Lung (tissue), 12 donors: Measurements from ENCODE around the gene KDM1B. TPM values are rescaled to one million over a fixed set of nuclear protein-coding genes. Genes with fewer than 3 reads are reported as not detected.

ENCODE experiments used
- ATAC-seq: fragments of 200-7000 bp; cut with Tn5 transposase; one replicate; pipeline ENCODE4 v1.9.1; 2020; ENCODE audit warnings: moderate number of reproducible peaks; ENCODE audit not compliant: insufficient read depth, low FRiP score
- DNase-seq, 3 donors: peaks; one replicate each; pipeline ENCODE4 v3.0.0-alpha.2; 2013 to 2017
- H3K27ac ChIP-seq, 2 donors: one replicate each; pipeline ENCODE4 v1.5.1; 2013; ENCODE audit warnings: mild to moderate bottlenecking in 2 of 2, moderate library complexity in 2 of 2, control low read depth in 1 of 2, inconsistent platforms in 1 of 2, low read depth in 1 of 2, low read length in 1 of 2
- H3K27me3 ChIP-seq, 3 donors: one replicate each; pipeline ENCODE4 v1.5.1; 2013; ENCODE audit warnings: low read length in 2 of 3; ENCODE audit not compliant: control insufficient read depth in 3 of 3, insufficient read depth in 3 of 3
- H3K36me3 ChIP-seq, 4 donors: one replicate each; pipeline ENCODE4 v1.5.1; 2013; ENCODE audit warnings: low read length in 4 of 4, mild to moderate bottlenecking in 1 of 4, moderate library complexity in 1 of 4; ENCODE audit not compliant: control insufficient read depth in 4 of 4, insufficient read depth in 4 of 4
- H3K4me1 ChIP-seq, 5 donors: one replicate each; pipeline ENCODE4 v1.5.1; 2013; ENCODE audit warnings: low read length in 5 of 5, mild to moderate bottlenecking in 2 of 5, moderate library complexity in 1 of 5; ENCODE audit not compliant: control insufficient read depth in 5 of 5, insufficient read depth in 5 of 5
- H3K4me3 ChIP-seq: one replicate; pipeline ENCODE4 v1.5.1; 2013; ENCODE audit warnings: mild to moderate bottlenecking, control low read depth, moderate library complexity
- H3K9ac ChIP-seq, 2 donors: one replicate each; pipeline ENCODE4 v1.5.1; 2013; ENCODE audit warnings: low read length in 2 of 2, control low read depth in 1 of 2; ENCODE audit not compliant: insufficient read depth in 1 of 2
- H3K9me3 ChIP-seq, 4 donors: one replicate each; pipeline ENCODE4 v1.5.1; 2013; ENCODE audit warnings: low read length in 3 of 4, mild to moderate bottlenecking in 1 of 4, moderate library complexity in 1 of 4; ENCODE audit not compliant: control insufficient read depth in 4 of 4, insufficient read depth in 3 of 4
- WGBS, 2 donors: extraction: QIAGEN DNeasy Blood & Tissue Kit; methylation state at CpG; one replicate each; pipeline ENCODE4 v1.1.7; 2013; 5-methylcytosine and 5-hydroxymethylcytosine counted together
- polyA plus RNA-seq, 2 donors: library from polyadenylated mRNA; stranded (reverse); fragments of 200-250 nt; gene quantifications; one replicate each; pipeline ENCODE4 v1.2.1, GENCODE V29; 2013
- total RNA-seq, 2 donors: library from RNA; depleted of rRNA in 1 of 2; stranded (reverse); fragments of >200 nt in 1 of 2; gene quantifications; one replicate each; pipeline ENCODE4 v1.2.1, GENCODE V29; 2014 to 2021
- TF ChIP-seq, protein P1 (sequence below): IDR thresholded peaks from 2 replicates; pipeline ENCODE4 v1.5.1; 2012; ENCODE audit warnings: mild to moderate bottlenecking; ENCODE audit errors: control extremely low read depth, extremely low read depth
- donor health status: control.
- donor health status: control.
- donor health status: Bipolar disorder and iron deficiency.
- donor health status: healthy.
- donor health status: DM: yes; HTN: yes; CAD: no.

The KDM1B gene
- total and polyA plus RNA-seq, 4 donors = 4.1 to 26.4 (median 19.6) TPM

DNA sequence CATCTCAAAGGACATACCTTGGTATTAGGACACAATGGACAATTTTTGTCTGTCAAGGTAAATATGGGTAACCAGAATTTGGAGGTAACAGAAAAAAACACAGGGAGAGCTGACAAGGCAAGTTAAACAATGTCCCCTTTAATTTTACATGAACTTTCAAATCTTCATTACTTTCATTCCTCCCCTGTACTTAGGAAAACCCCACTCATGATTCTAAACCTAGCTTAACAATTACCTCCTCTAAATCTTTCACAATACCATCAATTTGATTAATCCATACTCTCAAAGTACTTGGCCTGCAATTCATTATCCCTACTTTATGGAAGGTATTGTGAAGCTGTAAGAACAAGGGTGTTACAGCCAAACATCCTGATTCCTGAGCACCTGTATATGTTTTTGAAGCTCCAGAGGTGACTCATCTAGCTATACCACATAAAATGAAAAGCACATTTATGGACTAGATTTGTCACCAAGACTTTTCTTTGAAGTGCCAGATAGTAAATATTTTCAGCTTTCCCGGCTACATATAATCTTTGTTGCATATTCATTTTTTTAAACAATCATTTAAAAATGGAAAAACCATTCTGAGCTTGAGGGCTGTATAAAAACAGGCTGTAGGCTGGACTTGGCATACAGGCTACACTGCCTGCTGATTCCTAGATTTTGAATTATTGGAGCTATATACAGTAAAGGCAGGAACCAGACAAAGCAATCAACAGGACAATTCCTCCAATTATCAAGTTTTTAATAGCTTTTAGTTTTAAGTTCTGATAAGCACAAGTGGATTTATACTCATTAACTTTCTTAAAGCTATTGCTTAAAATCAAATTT, 86.2 kb downstream of the KDM1B start:
- ATAC-seq (no peak), DNase-seq (no peak)
- H3K27me3 ChIP-seq = no peaks in the 10 kb centered on the region
- H3K36me3 ChIP-seq = peaks cover 8 to 30% (median 14%) of the 10 kb centered on the region in 4 donors
- no peaks in the 10 kb centered on the region for H3K9me3 ChIP-seq
- no peak overlapping the region for H3K9ac ChIP-seq
- no peak overlapping the region for H3K27ac ChIP-seq
- WGBS, 2 donors = 79 to 84% methylated on average over 1 of the region's 1 CpG
- TF ChIP-seq, protein P1, sequence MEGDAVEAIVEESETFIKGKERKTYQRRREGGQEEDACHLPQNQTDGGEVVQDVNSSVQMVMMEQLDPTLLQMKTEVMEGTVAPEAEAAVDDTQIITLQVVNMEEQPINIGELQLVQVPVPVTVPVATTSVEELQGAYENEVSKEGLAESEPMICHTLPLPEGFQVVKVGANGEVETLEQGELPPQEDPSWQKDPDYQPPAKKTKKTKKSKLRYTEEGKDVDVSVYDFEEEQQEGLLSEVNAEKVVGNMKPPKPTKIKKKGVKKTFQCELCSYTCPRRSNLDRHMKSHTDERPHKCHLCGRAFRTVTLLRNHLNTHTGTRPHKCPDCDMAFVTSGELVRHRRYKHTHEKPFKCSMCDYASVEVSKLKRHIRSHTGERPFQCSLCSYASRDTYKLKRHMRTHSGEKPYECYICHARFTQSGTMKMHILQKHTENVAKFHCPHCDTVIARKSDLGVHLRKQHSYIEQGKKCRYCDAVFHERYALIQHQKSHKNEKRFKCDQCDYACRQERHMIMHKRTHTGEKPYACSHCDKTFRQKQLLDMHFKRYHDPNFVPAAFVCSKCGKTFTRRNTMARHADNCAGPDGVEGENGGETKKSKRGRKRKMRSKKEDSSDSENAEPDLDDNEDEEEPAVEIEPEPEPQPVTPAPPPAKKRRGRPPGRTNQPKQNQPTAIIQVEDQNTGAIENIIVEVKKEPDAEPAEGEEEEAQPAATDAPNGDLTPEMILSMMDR = no peak
- no peak overlapping the region for H3K4me3 ChIP-seq
- H3K4me1 ChIP-seq = peaks cover 0 to 8% (median 0%) of the 10 kb centered on the region in 5 donors

DNA sequence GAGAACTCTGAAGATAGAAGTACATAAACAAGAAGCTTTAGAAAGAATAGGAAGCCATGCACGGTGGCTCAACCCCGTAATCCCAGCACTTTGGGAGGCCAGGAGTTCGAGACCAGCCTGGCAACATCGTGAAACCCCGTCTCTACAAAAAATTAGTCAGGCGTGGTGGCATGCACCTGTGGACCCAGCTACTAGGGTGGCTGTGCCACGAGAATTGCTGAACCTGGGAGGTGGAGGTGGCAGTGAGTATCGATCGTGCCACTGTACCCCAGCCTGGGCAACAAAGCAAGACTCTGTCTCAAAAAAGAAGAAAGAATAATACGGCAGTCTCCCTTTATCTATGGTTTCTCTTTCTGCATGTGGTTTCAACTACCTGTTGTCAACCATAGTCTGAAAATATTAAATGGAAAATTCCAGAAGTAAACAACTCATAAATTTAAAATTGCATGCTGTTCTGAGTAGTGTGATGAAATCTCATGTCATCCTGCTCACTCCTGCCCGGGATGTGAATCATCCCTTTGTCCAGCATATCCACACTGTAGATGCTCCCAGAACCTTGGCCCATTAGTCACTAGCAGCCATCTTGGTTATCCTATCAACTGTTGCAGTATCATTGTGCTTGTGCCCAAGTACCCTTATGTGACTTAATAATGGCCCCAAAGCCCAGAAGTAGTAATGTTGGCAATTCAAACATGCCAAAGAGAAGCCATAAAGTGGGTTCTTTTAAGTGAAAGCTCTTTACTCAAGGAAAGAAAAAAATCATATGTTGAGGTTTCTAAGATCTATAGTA, 87.0 kb downstream of the KDM1B start:
- ATAC-seq = no peak
- H3K36me3 ChIP-seq = peaks cover 8 to 31% (median 12%) of the 10 kb centered on the region in 4 donors
- 88 to 92% methylated on average over 11 of the region's 11 CpGs for WGBS, 2 donors
- no peak overlapping the region for H3K4me3 ChIP-seq
- H3K9me3 ChIP-seq = no peaks in the 10 kb centered on the region
- no peak overlapping the region for H3K9ac ChIP-seq
- peaks cover 0 to 8% (median 0%) of the 10 kb centered on the region in 5 donors for H3K4me1 ChIP-seq
- H3K27ac ChIP-seq = no peak overlapping the region
- TF ChIP-seq, protein P1 = no peak
- DNase-seq = no peak
- no peaks in the 10 kb centered on the region for H3K27me3 ChIP-seq

DNA sequence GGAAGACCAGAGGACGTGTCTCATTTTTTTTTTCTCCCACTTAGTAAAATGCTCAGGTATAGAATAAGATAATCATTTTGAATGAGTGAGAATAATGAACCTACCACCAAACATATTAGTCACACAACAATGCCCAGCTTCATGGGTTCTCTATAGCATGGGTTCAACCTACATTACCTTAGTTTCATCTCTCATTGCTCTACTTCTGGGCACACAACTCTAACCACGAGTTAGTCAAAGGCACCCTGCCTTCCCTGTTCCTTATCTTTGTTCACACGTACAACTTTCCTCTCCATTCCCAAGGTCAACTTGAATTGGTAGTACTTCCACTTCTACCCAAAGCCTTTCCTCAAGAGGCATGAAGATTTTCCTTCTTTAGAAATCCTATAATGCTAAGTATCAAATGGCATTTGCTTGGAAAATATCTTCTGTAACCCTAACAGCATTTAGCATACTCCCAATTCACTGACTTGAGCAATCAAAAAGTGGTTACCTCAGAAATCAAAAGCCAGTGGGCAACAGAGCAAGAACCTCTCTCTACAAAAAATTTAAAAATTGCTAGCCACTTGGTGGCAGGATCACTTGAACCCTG, 88.2 kb downstream of the KDM1B start:
- TF ChIP-seq, protein P1 = no peak
- Histone ChIP-seq H3K27me3 (no peaks in the 10 kb centered on the region), H3K9me3 (no peaks in the 10 kb centered on the region), H3K4me1 (peaks cover 0 to 8% (median 0%) of the 10 kb centered on the region in 5 donors), H3K27ac (no peak overlapping the region), H3K4me3 (no peak overlapping the region), H3K36me3 (peaks cover 8 to 29% (median 13%) of the 10 kb centered on the region in 4 donors), H3K9ac (no peak overlapping the region)
- ATAC-seq (no peak), DNase-seq (no peak)
- 78 to 84% methylated on average over 3 of the region's 3 CpGs for WGBS, 2 donors
